SK-N-SH (cell line): ENCODE data around the gene RDH16. TPM values are rescaled to one million over a fixed set of nuclear protein-coding genes. Genes with fewer than 3 reads are reported as not detected.

ENCODE experiments used
- CTCF ChIA-PET: fragments of 300-600, 350-600 bp; formaldehyde crosslinking; extraction: SDS; loops from one replicate; lab custom pipeline; 2021; lab: Yijun Ruan, JAX
- POLR2A ChIA-PET: fragments of 350-600 bp; sonication (Branson Sonifier 250); formaldehyde crosslinking; extraction: SDS; loops from one replicate; lab custom pipeline; 2020; ENCODE audit warnings: antibody characterized with exemption, inconsistent platforms; lab: Yijun Ruan, JAX
- DNase-seq: peaks from one replicate; pipeline ENCODE4 v3.0.0; 2012
- H2AFZ ChIP-seq: fragments of 200-600 bp; sonication (generic); 2 replicates; pipeline ENCODE4 v1.8.1; 2016; ENCODE audit warnings: antibody characterized with exemption, mild to moderate bottlenecking, low read depth
- H3F3A ChIP-seq: fragments of 200-600 bp; sonication (generic); replicated peaks from 2 replicates; pipeline ENCODE3; 2016; ENCODE audit warnings: antibody characterized with exemption, mild to moderate bottlenecking; ENCODE audit not compliant: insufficient read depth
- H3K27ac ChIP-seq, 2 experiments: fragments of 200-500 bp in 1 of 2; fragments of 200-600 bp in 1 of 2; sonication (Bioruptor generic) in 1 of 2; sonication (generic), shearing (Covaris generic) in 1 of 2; 2 replicates each; pipeline versions ENCODE4 v1.5.1 to v1.6.1; 2014 to 2016; ENCODE audit warnings: low read depth in 2 of 2, inconsistent platforms in 1 of 2, low read length in 1 of 2, mild to moderate bottlenecking in 1 of 2, mixed read lengths in 1 of 2
- H3K27me3 ChIP-seq: fragments of 200-600 bp; sonication (generic), shearing (Covaris generic); 2 replicates; pipeline ENCODE4 v1.6.1; 2016; ENCODE audit warnings: mixed run types; ENCODE audit not compliant: insufficient read depth
- H3K36me3 ChIP-seq, 2 experiments: fragments of 200-500 bp in 1 of 2; fragments of 200-600 bp in 1 of 2; sonication (Bioruptor generic) in 1 of 2; sonication (generic) in 1 of 2; replicated peaks in 1 of 2; 2 replicates each; pipeline versions ENCODE3 to v1.5.1; 2014 to 2016; ENCODE audit warnings: low read length in 1 of 2, mild to moderate bottlenecking in 1 of 2; ENCODE audit not compliant: insufficient read depth in 2 of 2, control insufficient read depth in 1 of 2
- H3K4me1 ChIP-seq, 2 experiments: fragments of 200-500 bp in 1 of 2; fragments of 200-600 bp in 1 of 2; sonication (Bioruptor generic) in 1 of 2; sonication (generic), shearing (Covaris generic) in 1 of 2; 2 replicates each; pipeline versions ENCODE4 v1.5.1 to v1.6.1; 2014 to 2016; ENCODE audit warnings: low read depth in 1 of 2, low read length in 1 of 2, mixed run types in 1 of 2; ENCODE audit not compliant: insufficient read depth in 2 of 2, control insufficient read depth in 1 of 2
- H3K4me2 ChIP-seq: fragments of 200-600 bp; sonication (generic), shearing (Covaris generic); 2 replicates; pipeline ENCODE4 v1.6.1; 2017; ENCODE audit warnings: mixed run types
- H3K4me3 ChIP-seq, 2 experiments: fragments of 200-500 bp in 1 of 2; fragments of 200-600 bp in 1 of 2; sonication (Bioruptor generic) in 1 of 2; sonication (generic), shearing (Covaris generic) in 1 of 2; 2 replicates each; pipeline versions ENCODE4 v1.5.1 to v1.8.1; 2014 to 2016; ENCODE audit warnings: low read depth in 2 of 2, inconsistent platforms in 1 of 2, low read length in 1 of 2, mild to moderate bottlenecking in 1 of 2, mixed read lengths in 1 of 2, moderate library complexity in 1 of 2
- H3K79me2 ChIP-seq: fragments of 200-600 bp; sonication (generic); 2 replicates; pipeline ENCODE4 v1.8.1; 2017; ENCODE audit warnings: mild to moderate bottlenecking; ENCODE audit not compliant: insufficient read depth
- H3K9ac ChIP-seq: fragments of 200-600 bp; sonication (generic); 2 replicates; pipeline ENCODE4 v1.6.1; 2017; ENCODE audit warnings: mixed run types
- H3K9me2 ChIP-seq: fragments of 200-600 bp; sonication (generic); 2 replicates; pipeline ENCODE4 v1.6.1; 2017; ENCODE audit warnings: mixed run types
- H3K9me3 ChIP-seq: fragments of 200-600 bp; sonication (generic); 2 replicates; pipeline ENCODE4 v1.6.1; 2017; ENCODE audit warnings: mixed run types, mild to moderate bottlenecking, moderate library complexity
- H4K20me1 ChIP-seq: fragments of 200-600 bp; sonication (generic); 2 replicates; pipeline ENCODE4 v1.6.1; 2017; ENCODE audit warnings: mild to moderate bottlenecking, mixed run types; ENCODE audit not compliant: insufficient read depth
- CTCF ChIP-seq: fragments of 200-600 bp; sonication (generic); IDR thresholded peaks from 2 replicates; pipeline ENCODE4 v1.6.1; 2017; ENCODE audit warnings: antibody characterized with exemption, mild to moderate bottlenecking, moderate library complexity
- EZH2phosphoT487 ChIP-seq: fragments of 200-600 bp; sonication (generic); IDR thresholded peaks from 2 replicates; pipeline ENCODE4 v1.6.1; 2017; ENCODE audit warnings: low read depth, mixed run types, mild to moderate bottlenecking, antibody characterized with exemption, moderate library complexity, borderline replicate concordance
- FOSL2 ChIP-seq: IDR thresholded peaks from 2 replicates; pipeline ENCODE4 v1.4.0; 2012; ENCODE audit warnings: low read depth, mild to moderate bottlenecking, moderate library complexity, borderline replicate concordance
- FOXM1 ChIP-seq: IDR thresholded peaks from 2 replicates; pipeline ENCODE4 v1.4.0; 2012; ENCODE audit warnings: low read depth, mild to moderate bottlenecking
- GABPA ChIP-seq: IDR thresholded peaks from 2 replicates; pipeline ENCODE4 v1.4.0; 2012; ENCODE audit warnings: low read depth, mild to moderate bottlenecking
- MAX ChIP-seq: IDR thresholded peaks from 2 replicates; pipeline ENCODE4 v1.4.0; 2012; ENCODE audit warnings: low read depth
- NRF1 ChIP-seq: IDR thresholded peaks from 2 replicates; pipeline ENCODE4 v1.6.1; 2012; ENCODE audit warnings: low read depth, mild to moderate bottlenecking, low read length
- REST ChIP-seq: IDR thresholded peaks from 2 replicates; pipeline ENCODE4 v1.6.1; 2012; ENCODE audit warnings: mild to moderate bottlenecking, low read depth, low read length, moderate library complexity
- RFX5 ChIP-seq: IDR thresholded peaks from 2 replicates; pipeline ENCODE4 v1.6.1; 2012; ENCODE audit warnings: mild to moderate bottlenecking, improper control_type of control experiment, low read length
- RXRA ChIP-seq: IDR thresholded peaks from 2 replicates; pipeline ENCODE4 v1.4.0; 2012; ENCODE audit warnings: low read depth, mild to moderate bottlenecking, borderline replicate concordance
- ZBTB33 ChIP-seq: IDR thresholded peaks from 2 replicates; pipeline ENCODE4 v1.4.0; 2012; ENCODE audit warnings: low read depth, borderline replicate concordance
- WGBS: methylation state at CpG from one replicate; pipeline ENCODE4 v1.1.6; 2017; ENCODE audit warnings: low lambda C conversion rate; 5-methylcytosine and 5-hydroxymethylcytosine counted together
- polyA plus RNA-seq, 3 experiments: library from polyadenylated mRNA; depleted of rRNA; stranded (reverse); fragments of >200 nt; gene quantifications; 2 replicates each; pipeline ENCODE4 v1.2.3, GENCODE V29; 2012

RDH16 gene
- polyA plus RNA-seq, 1 of the 3 experiments (the other 2 are of a cell fraction) = 0.12 TPM

GRCh38 chr12:56999456-56999855, 42.0 kb upstream of the RDH16 start:
- Histone ChIP-seq H3F3A (no peaks in the 10 kb centered on the region), H4K20me1 (peaks cover 34% of the 10 kb centered on the region), H3K4me2 (no peak overlapping the region), H3K27ac (no peak overlapping the region), H3K36me3 (peaks cover 25 to 68% of the 10 kb centered on the region in 2 experiments), H3K4me3 (no peak overlapping the region), H3K9ac (no peak overlapping the region), H2AFZ (no peak overlapping the region), H3K9me2 (no peaks in the 10 kb centered on the region), H3K27me3 (no peaks in the 10 kb centered on the region), H3K79me2 (peaks cover 15% of the 10 kb centered on the region; the same call in 1 of the 2 replicates), H3K4me1 (no peaks in the 10 kb centered on the region; a peak in 1 of 4 replicates), H3K9me3 (no peaks in the 10 kb centered on the region)
- no peak for TF ChIP-seq MAX
- no peak for TF ChIP-seq GABPA
- TF ChIP-seq ZBTB33 = no peak
- no peak for TF ChIP-seq RXRA
- no peak for TF ChIP-seq EZH2phosphoT487
- no peak for TF ChIP-seq CTCF
- no peak for TF ChIP-seq FOXM1
- TF ChIP-seq REST = no peak
- no peak for TF ChIP-seq RFX5
- no peak for TF ChIP-seq NRF1
- no peak for TF ChIP-seq FOSL2
- ChIA-PET POLR2A (interaction anchor here (0.7 kb wide), 1 partner anchor 18 kb away, joined by 3 read pairs; no protein-coding TSS in a partner anchor), CTCF (interaction anchor here (0.7 to 15.0 kb wide), 7 partner anchors 9 to 363 kb away, joined by 3 to 257 read pairs (median 4); partner anchors contain the start of gene STAT6)
- no peak for DNase-seq
- 92% methylated on average over 4 of the region's 4 CpGs for WGBS
